Right atrium auricular region (tissue), 2 donors: ENCODE results near the gene RIC3. TPM values are rescaled to one million over a fixed set of nuclear protein-coding genes. Genes with fewer than 3 reads are reported as not detected.

Source experiments
- DNase-seq: peaks from one replicate; pipeline ENCODE4 v3.0.0-alpha.2; 2019; ENCODE audit warnings: low spot score
- H3K27ac ChIP-seq, 2 donors: fragments of 200-600 bp; sonication (generic); 1 replicate in 1 of 2; 2 replicates in 1 of 2; pipeline ENCODE4 v1.5.1; 2016 to 2019
- H3K27me3 ChIP-seq, 2 donors: fragments of 200-600 bp; sonication (generic); one replicate each; pipeline versions ENCODE4 v1.5.1 to v1.6.0; 2017 to 2019
- H3K36me3 ChIP-seq: fragments of 200-600 bp; sonication (generic); one replicate; pipeline ENCODE4 v1.5.1; 2016
- H3K4me1 ChIP-seq, 2 donors: fragments of 200-600 bp; sonication (generic); one replicate each; pipeline versions ENCODE4 v1.5.1 to v1.6.0; 2017 to 2019
- H3K4me3 ChIP-seq, 2 donors: fragments of 200-600 bp; sonication (generic); 1 replicate in 1 of 2; 2 replicates in 1 of 2; pipeline ENCODE4 v1.5.1; 2017 to 2019; ENCODE audit warnings: mild to moderate bottlenecking in 1 of 2, moderate library complexity in 1 of 2
- H3K9me3 ChIP-seq, 2 donors: fragments of 200-600 bp; sonication (generic); one replicate each; pipeline ENCODE4 v1.5.1; 2019
- CTCF ChIP-seq, 2 donors: fragments of 200-600 bp; sonication (generic); IDR thresholded peaks; one replicate each; pipeline ENCODE4 v1.5.1; 2019; ENCODE audit warnings: antibody characterized with exemption in 2 of 2
- total RNA-seq, 2 donors: library from RNA; depleted of rRNA; stranded (reverse); fragments of >200 nt; gene quantifications; one replicate each; pipeline ENCODE4 v1.1.0, GENCODE V29; 2016

RIC3 gene
- total RNA-seq, 2 donors from 2014 or later = 7.9 to 8.5 TPM

- H3K27me3 ChIP-seq = no peaks in the 10 kb centered on the region
- H3K4me3 ChIP-seq = no peak overlapping the region
- peak; percentile 57 for DNase-seq
- no peak overlapping the region for H3K27ac ChIP-seq
- H3K9me3 ChIP-seq = no peaks in the 10 kb centered on the region
- peaks cover 0 to 42% of the 10 kb centered on the region in 2 donors for H3K4me1 ChIP-seq
- no peak for TF ChIP-seq CTCF (IDR thresholded peaks at IDR 0.05)
- no peaks in the 10 kb centered on the region for H3K36me3 ChIP-seq
These were observed 109.2 kb downstream of the RIC3 start for GRCh38 chr11:8059571-8060011.

- Histone ChIP-seq H3K4me1 (peaks cover 0 to 41% of the 10 kb centered on the region in 2 donors), H3K27me3 (no peaks in the 10 kb centered on the region), H3K4me3 (no peak overlapping the region), H3K36me3 (no peaks in the 10 kb centered on the region), H3K27ac (no peak overlapping the region), H3K9me3 (no peaks in the 10 kb centered on the region)
- DNase-seq = peak; percentile 40
- no peak for TF ChIP-seq CTCF (IDR thresholded peaks at IDR 0.05)
These were observed 109.8 kb downstream of the RIC3 start for GRCh38 chr11:8059030-8059429.

- Histone ChIP-seq H3K27ac (no peak overlapping the region), H3K36me3 (no peaks in the 10 kb centered on the region), H3K4me3 (no peak overlapping the region), H3K27me3 (no peaks in the 10 kb centered on the region), H3K9me3 (no peaks in the 10 kb centered on the region), H3K4me1 (peaks cover 0 to 33% of the 10 kb centered on the region in 2 donors)
- peak; percentile 46 for DNase-seq
- no peak for TF ChIP-seq CTCF (IDR thresholded peaks at IDR 0.05)
These were observed 110.6 kb downstream of the RIC3 start for GRCh38 chr11:8058216-8058615.

- H3K4me3 ChIP-seq = no peak overlapping the region
- H3K27me3 ChIP-seq = no peaks in the 10 kb centered on the region
- peak overlapping the region in 1 of 2 donors; percentile 46 for H3K27ac ChIP-seq
- TF ChIP-seq CTCF (IDR thresholded peaks at IDR 0.05) = no peak
- H3K9me3 ChIP-seq = no peaks in the 10 kb centered on the region
- no peaks in the 10 kb centered on the region for H3K36me3 ChIP-seq
- DNase-seq = peak; percentile 89
- H3K4me1 ChIP-seq = peaks cover 0 to 20% of the 10 kb centered on the region in 2 donors
These were observed 111.9 kb downstream of the RIC3 start for GRCh38 chr11:8056810-8057463.

Other genes starting within 250 kb of the RIC3 start
- not detected for gene OR10A6, start 237.8 kb downstream of the RIC3 start, total RNA-seq
- not detected for gene OR10A3, start 227.3 kb downstream of the RIC3 start, total RNA-seq
- gene NLRP10, start 203.6 kb downstream of the RIC3 start, total RNA-seq = not detected
- gene EIF3F, start 181.7 kb downstream of the RIC3 start, total RNA-seq = 100 to 1,000 TPM; 114 to 169 TPM
- gene TUB, start 87.8 kb downstream of the RIC3 start, total RNA-seq = 10 to 100 TPM; 11.3 to 22.9 TPM
- not detected for gene LMO1, start 94.9 kb upstream of the RIC3 start, total RNA-seq